Measurements from ENCODE around the gene PALLD.

The PALLD gene

GRCh38 chr4:168845897-168846296, 349.0 kb downstream of the PALLD start:
- Histone ChIP-seq H3K4me1 (ENCODE audit: control insufficient read depth in 2 of 2, insufficient read depth in 1 of 2, low read depth in 1 of 2, low read length in 2 of 2) (peaks cover 16 to 17% of the 10 kb centered on the region in 2 donors), H3K9ac (ENCODE audit: low read depth, low read length, poor library complexity) (no peak overlapping the region), H2BK5ac (ENCODE audit: low read length) (no peak overlapping the region), H3K27ac (replicated peaks; ENCODE audit: low read length) (no peak overlapping the region), H3K4ac (ENCODE audit: low read length) (no peak overlapping the region), H3K27me3 (ENCODE audit: control insufficient read depth in 3 of 3, insufficient read depth in 3 of 3, low read depth in 1 of 3, low read length in 3 of 3) (no peaks in the 10 kb centered on the region), H3K14ac (ENCODE audit: low read length) (no peak overlapping the region), H3K79me1 (ENCODE audit: low read depth, low read length) (peaks cover 6% of the 10 kb centered on the region), H2AK5ac (ENCODE audit: low read depth, low read length) (no peak overlapping the region), H3K9me3 (replicated peaks in 1 of 2; ENCODE audit: control insufficient read depth in 2 of 2, insufficient read depth in 1 of 2, low read depth in 1 of 2, low read length in 2 of 2) (no peaks in the 10 kb centered on the region), H2BK120ac (ENCODE audit: low read depth, low read length) (no peak overlapping the region), H3K36me3 (replicated peaks in 1 of 2; ENCODE audit: control insufficient read depth in 2 of 2, insufficient read depth in 2 of 2, low read length in 2 of 2) (peaks cover 6 to 33% of the 10 kb centered on the region in 2 donors), H4K8ac (ENCODE audit: low read depth, low read length) (no peak overlapping the region), H3K23ac (ENCODE audit: low read depth, low read length, poor library complexity) (no peak overlapping the region), H2BK15ac (ENCODE audit: low read length) (no peak overlapping the region), H3K4me3 (ENCODE audit: low read length in 2 of 2) (no peak overlapping the region), H4K91ac (ENCODE audit: low read depth, low read length, poor library complexity) (no peak overlapping the region), H2AFZ (ENCODE audit: low read length) (no peak overlapping the region), H3K4me2 (ENCODE audit: insufficient read depth, low read length, poor library complexity, severe bottlenecking) (no peak overlapping the region), H2BK12ac (ENCODE audit: low read length) (no peak overlapping the region), H3K18ac (ENCODE audit: low read length) (no peak overlapping the region)
- WGBS, 2 donors (ENCODE audit: extremely low coverage in 2 of 2, insufficient read length in 2 of 2, insufficient replicate concordance in 1 of 2) = no CpG with 5 or more reads among the region's 2 CpGs
- no peak for DNase-seq (ENCODE audit: low spot score)

GRCh38 chr4:168846414-168846813, 349.6 kb downstream of the PALLD start:
- H3K27me3 ChIP-seq (ENCODE audit: control insufficient read depth in 3 of 3, insufficient read depth in 3 of 3, low read depth in 1 of 3, low read length in 3 of 3) = no peaks in the 10 kb centered on the region

GRCh38 chr4:168847771-168848502, 351.1 kb downstream of the PALLD start:
- Histone ChIP-seq H4K8ac (ENCODE audit: low read depth, low read length) (no peak overlapping the region), H3K4me2 (ENCODE audit: insufficient read depth, low read length, poor library complexity, severe bottlenecking) (no peak overlapping the region), H4K91ac (ENCODE audit: low read depth, low read length, poor library complexity) (no peak overlapping the region), H3K4me3 (ENCODE audit: low read length in 2 of 2) (peak overlapping the region in 1 of 2 donors; percentile 25), H3K27ac (replicated peaks; ENCODE audit: low read length) (no peak overlapping the region), H3K27me3 (ENCODE audit: control insufficient read depth in 3 of 3, insufficient read depth in 3 of 3, low read depth in 1 of 3, low read length in 3 of 3) (no peaks in the 10 kb centered on the region), H3K9me3 (replicated peaks in 1 of 2; ENCODE audit: control insufficient read depth in 2 of 2, insufficient read depth in 1 of 2, low read depth in 1 of 2, low read length in 2 of 2) (no peaks in the 10 kb centered on the region), H3K36me3 (replicated peaks in 1 of 2; ENCODE audit: control insufficient read depth in 2 of 2, insufficient read depth in 2 of 2, low read length in 2 of 2) (peaks cover 9 to 28% of the 10 kb centered on the region in 2 donors), H3K9ac (ENCODE audit: low read depth, low read length, poor library complexity) (no peak overlapping the region), H2BK15ac (ENCODE audit: low read length) (no peak overlapping the region), H2AFZ (ENCODE audit: low read length) (peak overlapping the region; percentile 53), H3K14ac (ENCODE audit: low read length) (no peak overlapping the region), H2BK5ac (ENCODE audit: low read length) (no peak overlapping the region), H3K18ac (ENCODE audit: low read length) (no peak overlapping the region), H2AK5ac (ENCODE audit: low read depth, low read length) (no peak overlapping the region), H2BK12ac (ENCODE audit: low read length) (no peak overlapping the region), H2BK120ac (ENCODE audit: low read depth, low read length) (no peak overlapping the region), H3K79me1 (ENCODE audit: low read depth, low read length) (peaks cover 2% of the 10 kb centered on the region), H3K4ac (ENCODE audit: low read length) (no peak overlapping the region), H3K23ac (ENCODE audit: low read depth, low read length, poor library complexity) (no peak overlapping the region), H3K4me1 (ENCODE audit: control insufficient read depth in 2 of 2, insufficient read depth in 1 of 2, low read depth in 1 of 2, low read length in 2 of 2) (peaks cover 16% of the 10 kb centered on the region in 2 donors)
- no peak for DNase-seq (ENCODE audit: low spot score)
- no CpG with 5 or more reads among the region's 4 CpGs for WGBS, 2 donors (ENCODE audit: extremely low coverage in 2 of 2, insufficient read length in 2 of 2, insufficient replicate concordance in 1 of 2)

More at GRCh38 chr4:168846414-168846813, 349.6 kb downstream of the PALLD start:
- H3K79me1 ChIP-seq (ENCODE audit: low read depth, low read length) = peaks cover 7% of the 10 kb centered on the region
- no peak overlapping the region for H3K4me2 ChIP-seq (ENCODE audit: insufficient read depth, low read length, poor library complexity, severe bottlenecking)
- no peak overlapping the region for H2BK5ac ChIP-seq (ENCODE audit: low read length)
- no peak overlapping the region for H2BK12ac ChIP-seq (ENCODE audit: low read length)
- no peak for DNase-seq (ENCODE audit: low spot score)
- H4K91ac ChIP-seq (ENCODE audit: low read depth, low read length, poor library complexity) = no peak overlapping the region
- no peak overlapping the region for H2BK120ac ChIP-seq (ENCODE audit: low read depth, low read length)
- H3K14ac ChIP-seq (ENCODE audit: low read length) = no peak overlapping the region
- H3K23ac ChIP-seq (ENCODE audit: low read depth, low read length, poor library complexity) = no peak overlapping the region
- H3K27ac ChIP-seq (replicated peaks; ENCODE audit: low read length) = no peak overlapping the region
- no peaks in the 10 kb centered on the region for H3K9me3 ChIP-seq (replicated peaks in 1 of 2; ENCODE audit: control insufficient read depth in 2 of 2, insufficient read depth in 1 of 2, low read depth in 1 of 2, low read length in 2 of 2)
- H2AFZ ChIP-seq (ENCODE audit: low read length) = no peak overlapping the region
- H3K4ac ChIP-seq (ENCODE audit: low read length) = no peak overlapping the region
- H3K36me3 ChIP-seq (replicated peaks in 1 of 2; ENCODE audit: control insufficient read depth in 2 of 2, insufficient read depth in 2 of 2, low read length in 2 of 2) = peaks cover 7 to 30% of the 10 kb centered on the region in 2 donors
- no peak overlapping the region for H3K4me3 ChIP-seq (ENCODE audit: low read length in 2 of 2)
- H2AK5ac ChIP-seq (ENCODE audit: low read depth, low read length) = no peak overlapping the region
- no peak overlapping the region for H3K18ac ChIP-seq (ENCODE audit: low read length)
- H2BK15ac ChIP-seq (ENCODE audit: low read length) = no peak overlapping the region
- no peak overlapping the region for H3K9ac ChIP-seq (ENCODE audit: low read depth, low read length, poor library complexity)
- WGBS, 2 donors (ENCODE audit: extremely low coverage in 2 of 2, insufficient read length in 2 of 2, insufficient replicate concordance in 1 of 2) = no CpG with 5 or more reads among the region's 4 CpGs
- H4K8ac ChIP-seq (ENCODE audit: low read depth, low read length) = no peak overlapping the region
- H3K4me1 ChIP-seq (ENCODE audit: control insufficient read depth in 2 of 2, insufficient read depth in 1 of 2, low read depth in 1 of 2, low read length in 2 of 2) = peaks cover 16 to 17% of the 10 kb centered on the region in 2 donors

- Histone ChIP-seq H2AK5ac (ENCODE audit: low read depth, low read length) (no peak overlapping the region), H3K9me3 (replicated peaks in 1 of 2; ENCODE audit: control insufficient read depth in 2 of 2, insufficient read depth in 1 of 2, low read depth in 1 of 2, low read length in 2 of 2) (no peaks in the 10 kb centered on the region), H3K27ac (replicated peaks; ENCODE audit: low read length) (no peak overlapping the region), H3K18ac (ENCODE audit: low read length) (no peak overlapping the region), H2BK5ac (ENCODE audit: low read length) (no peak overlapping the region), H3K4me3 (ENCODE audit: low read length in 2 of 2) (no peak overlapping the region), H3K79me1 (ENCODE audit: low read depth, low read length) (peaks cover 2% of the 10 kb centered on the region), H3K4ac (ENCODE audit: low read length) (no peak overlapping the region), H2BK15ac (ENCODE audit: low read length) (no peak overlapping the region), H4K91ac (ENCODE audit: low read depth, low read length, poor library complexity) (no peak overlapping the region), H2BK12ac (ENCODE audit: low read length) (no peak overlapping the region), H3K14ac (ENCODE audit: low read length) (no peak overlapping the region), H3K23ac (ENCODE audit: low read depth, low read length, poor library complexity) (no peak overlapping the region), H3K36me3 (replicated peaks in 1 of 2; ENCODE audit: control insufficient read depth in 2 of 2, insufficient read depth in 2 of 2, low read length in 2 of 2) (peaks cover 12 to 30% of the 10 kb centered on the region in 2 donors), H3K9ac (ENCODE audit: low read depth, low read length, poor library complexity) (no peak overlapping the region), H2AFZ (ENCODE audit: low read length) (peak overlapping the region; percentile 34), H3K4me1 (ENCODE audit: control insufficient read depth in 2 of 2, insufficient read depth in 1 of 2, low read depth in 1 of 2, low read length in 2 of 2) (peaks cover 14 to 16% of the 10 kb centered on the region in 2 donors), H2BK120ac (ENCODE audit: low read depth, low read length) (no peak overlapping the region), H3K27me3 (ENCODE audit: control insufficient read depth in 3 of 3, insufficient read depth in 3 of 3, low read depth in 1 of 3, low read length in 3 of 3) (no peaks in the 10 kb centered on the region), H4K8ac (ENCODE audit: low read depth, low read length) (no peak overlapping the region), H3K4me2 (ENCODE audit: insufficient read depth, low read length, poor library complexity, severe bottlenecking) (no peak overlapping the region)
- no CpG with 5 or more reads among the region's 10 CpGs for WGBS, 2 donors (ENCODE audit: extremely low coverage in 2 of 2, insufficient read length in 2 of 2, insufficient replicate concordance in 1 of 2)
- no peak for DNase-seq (ENCODE audit: low spot score)
These were observed 352.3 kb downstream of the PALLD start for GRCh38 chr4:168849030-168849675.

All from neuronal stem cell (in vitro differentiated cells).